Keratinocyte (primary cell): Measurements from ENCODE around the gene GRN. TPM values are rescaled to one million over a fixed set of nuclear protein-coding genes. Genes with fewer than 3 reads are reported as not detected.

ENCODE experiments used
- DNase-seq: peaks from one replicate; pipeline ENCODE4 v3.0.0-alpha.2; 2011; ENCODE audit warnings: low read depth, missing footprints, low spot score
- FAIRE-seq: peaks from 2 replicates; lab custom pipeline; 2011; peaks lifted over from hg19 to GRCh38; lab: Jason Lieb, UNC
- H2AFZ ChIP-seq: 2 replicates; pipeline ENCODE4 v1.6.0; 2012; ENCODE audit warnings: low read length, control low read depth, inconsistent platforms; ENCODE audit not compliant: control insufficient read depth
- H3K27ac ChIP-seq: 2 replicates; pipeline ENCODE4 v1.5.1; 2011; ENCODE audit warnings: low read length; ENCODE audit not compliant: control insufficient read depth, insufficient read depth
- H3K27me3 ChIP-seq: 3 replicates; pipeline ENCODE4 v1.6.0; 2011; ENCODE audit warnings: low read length; ENCODE audit not compliant: control insufficient read depth, insufficient read depth; ENCODE audit errors: extremely low read depth
- H3K36me3 ChIP-seq, 2 experiments: 2 replicates in 1 of 2; 3 replicates in 1 of 2; pipeline ENCODE4 v1.5.1; 2011; ENCODE audit warnings: low read length in 2 of 2, mild to moderate bottlenecking in 1 of 2; ENCODE audit not compliant: control insufficient read depth in 2 of 2, insufficient read depth in 2 of 2; ENCODE audit errors: extremely low read depth in 1 of 2
- H3K4me1 ChIP-seq: 3 replicates; pipeline ENCODE4 v1.5.1; 2011; ENCODE audit warnings: low read length; ENCODE audit not compliant: control insufficient read depth, insufficient read depth; ENCODE audit errors: extremely low read depth
- H3K4me2 ChIP-seq: 3 replicates; pipeline ENCODE4 v1.6.0; 2011; ENCODE audit warnings: low read depth, low read length; ENCODE audit not compliant: control insufficient read depth, insufficient read depth; ENCODE audit errors: extremely low read depth
- H3K4me3 ChIP-seq, 3 experiments: fragments of 200-600 bp in 1 of 3; sonication (generic) in 1 of 3; 2 replicates in 2 of 3; 3 replicates in 1 of 3; pipeline ENCODE4 v1.5.1; 2011 to 2016; ENCODE audit warnings: low read length in 3 of 3, mild to moderate bottlenecking in 3 of 3, control low read depth in 2 of 3, inconsistent platforms in 1 of 3, low read depth in 1 of 3, mixed read lengths in 1 of 3, mixed run types in 1 of 3, moderate library complexity in 1 of 3; ENCODE audit not compliant: control insufficient read depth in 2 of 3, insufficient read depth in 2 of 3; ENCODE audit errors: extremely low read depth in 1 of 3
- H3K79me2 ChIP-seq: 2 replicates; pipeline ENCODE4 v1.6.0; 2012; ENCODE audit warnings: low read length; ENCODE audit not compliant: control insufficient read depth, insufficient read depth
- H3K9ac ChIP-seq: 3 replicates; pipeline ENCODE4 v1.6.0; 2011; ENCODE audit warnings: low read length; ENCODE audit not compliant: control insufficient read depth, insufficient read depth; ENCODE audit errors: extremely low read depth
- H3K9me1 ChIP-seq: 3 replicates; pipeline ENCODE4 v1.6.0; 2011; ENCODE audit warnings: low read length; ENCODE audit not compliant: control insufficient read depth, insufficient read depth; ENCODE audit errors: extremely low read depth
- H3K9me3 ChIP-seq: 2 replicates; pipeline ENCODE4 v1.5.1; 2012; ENCODE audit warnings: low read depth, low read length; ENCODE audit not compliant: control insufficient read depth
- H4K20me1 ChIP-seq: 3 replicates; pipeline ENCODE4 v1.6.0; 2011; ENCODE audit warnings: low read length; ENCODE audit not compliant: control insufficient read depth, insufficient read depth; ENCODE audit errors: extremely low read depth
- EZH2 ChIP-seq: IDR thresholded peaks from one replicate; pipeline ENCODE4 v1.6.1; 2012; ENCODE audit warnings: inconsistent platforms, mild to moderate bottlenecking, low read length, moderate library complexity
- dilution Hi-C: fragments of 300-500 bp; cut with MboI; formaldehyde crosslinking; loops from one replicate; pipeline ENCODE4 v1.7.0; 2020; ENCODE audit warnings: low sequenced_read_pairs; ENCODE audit not compliant: extremely low pct_ligation_motif_present
- polyA plus RNA-seq, 5 experiments: library from polyadenylated mRNA; depleted of rRNA in 3 of 5; stranded (reverse) in 3 of 5; stranded (forward) in 1 of 5; unstranded in 1 of 5; fragments of >200 nt; gene quantifications; 1 replicate in 1 of 5; 2 replicates in 3 of 5; 3 replicates in 1 of 5; pipeline versions ENCODE4 v1.2.1 to v1.2.3, GENCODE V29; 2011 to 2012; ENCODE audit warnings: missing spikeins in 2 of 5, low read depth in 1 of 5, low replicate concordance in 1 of 5
- TF ChIP-seq, protein P1 (sequence below), 3 experiments: IDR thresholded peaks in 1 of 3; conservative IDR thresholded peaks in 1 of 3; optimal IDR thresholded peaks in 1 of 3; 2 replicates in 2 of 3; 3 replicates in 1 of 3; pipeline versions ENCODE3 to v1.5.1; 2011; ENCODE audit warnings: low read length in 3 of 3, mild to moderate bottlenecking in 3 of 3, moderate library complexity in 2 of 3, control low read depth in 1 of 3, inconsistent platforms in 1 of 3; ENCODE audit not compliant: insufficient read depth in 2 of 3; ENCODE audit errors: extremely low read depth in 1 of 3

Gene GRN
- polyA plus RNA-seq, 1 donor (not counting 4 experiments of a cell fraction or from before 2014, with no cell fraction given), result 179 TPM

DNA sequence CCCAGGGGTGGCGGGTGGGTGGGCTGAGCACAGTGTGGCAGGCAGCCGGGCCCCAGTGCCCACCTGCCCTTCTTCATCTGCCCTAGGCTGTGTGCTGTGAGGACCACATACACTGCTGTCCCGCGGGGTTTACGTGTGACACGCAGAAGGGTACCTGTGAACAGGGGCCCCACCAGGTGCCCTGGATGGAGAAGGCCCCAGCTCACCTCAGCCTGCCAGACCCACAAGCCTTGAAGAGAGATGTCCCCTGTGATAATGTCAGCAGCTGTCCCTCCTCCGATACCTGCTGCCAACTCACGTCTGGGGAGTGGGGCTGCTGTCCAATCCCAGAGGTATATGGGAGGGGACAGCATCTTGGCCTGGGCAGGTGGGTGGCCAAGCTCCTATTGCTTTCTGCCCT is 6.4 kb downstream of the GRN start:
- no peak for TF ChIP-seq EZH2
- TF ChIP-seq, protein P1, sequence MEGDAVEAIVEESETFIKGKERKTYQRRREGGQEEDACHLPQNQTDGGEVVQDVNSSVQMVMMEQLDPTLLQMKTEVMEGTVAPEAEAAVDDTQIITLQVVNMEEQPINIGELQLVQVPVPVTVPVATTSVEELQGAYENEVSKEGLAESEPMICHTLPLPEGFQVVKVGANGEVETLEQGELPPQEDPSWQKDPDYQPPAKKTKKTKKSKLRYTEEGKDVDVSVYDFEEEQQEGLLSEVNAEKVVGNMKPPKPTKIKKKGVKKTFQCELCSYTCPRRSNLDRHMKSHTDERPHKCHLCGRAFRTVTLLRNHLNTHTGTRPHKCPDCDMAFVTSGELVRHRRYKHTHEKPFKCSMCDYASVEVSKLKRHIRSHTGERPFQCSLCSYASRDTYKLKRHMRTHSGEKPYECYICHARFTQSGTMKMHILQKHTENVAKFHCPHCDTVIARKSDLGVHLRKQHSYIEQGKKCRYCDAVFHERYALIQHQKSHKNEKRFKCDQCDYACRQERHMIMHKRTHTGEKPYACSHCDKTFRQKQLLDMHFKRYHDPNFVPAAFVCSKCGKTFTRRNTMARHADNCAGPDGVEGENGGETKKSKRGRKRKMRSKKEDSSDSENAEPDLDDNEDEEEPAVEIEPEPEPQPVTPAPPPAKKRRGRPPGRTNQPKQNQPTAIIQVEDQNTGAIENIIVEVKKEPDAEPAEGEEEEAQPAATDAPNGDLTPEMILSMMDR (optimal IDR thresholded peaks at IDR 0.05 in 1 of 3, IDR thresholded peaks at IDR 0.05 in 1 of 3, conservative IDR thresholded peaks at IDR 0.05 in 1 of 3; ENCODE audit: extremely low read depth in 1 of 3, insufficient read depth in 2 of 3, low read length in 3 of 3), result no peak
- Histone ChIP-seq H2AFZ (no peak overlapping the region), H3K4me1 (peaks cover 20% of the 10 kb centered on the region), H3K4me2 (no peak overlapping the region), H3K9ac (no peak overlapping the region), H3K4me3 (no peak overlapping the region), H3K27ac (no peak overlapping the region), H3K9me3 (no peaks in the 10 kb centered on the region), H3K27me3 (peaks cover 8% of the 10 kb centered on the region), H3K79me2 (peaks cover 4% of the 10 kb centered on the region), H3K9me1 (no peaks in the 10 kb centered on the region), H4K20me1 (no peaks in the 10 kb centered on the region), H3K36me3 (peaks cover 25 to 33% of the 10 kb centered on the region in 2 experiments)
- FAIRE-seq (no peak), DNase-seq (no peak)
- dilution Hi-C loops, result no loop called here

DNA sequence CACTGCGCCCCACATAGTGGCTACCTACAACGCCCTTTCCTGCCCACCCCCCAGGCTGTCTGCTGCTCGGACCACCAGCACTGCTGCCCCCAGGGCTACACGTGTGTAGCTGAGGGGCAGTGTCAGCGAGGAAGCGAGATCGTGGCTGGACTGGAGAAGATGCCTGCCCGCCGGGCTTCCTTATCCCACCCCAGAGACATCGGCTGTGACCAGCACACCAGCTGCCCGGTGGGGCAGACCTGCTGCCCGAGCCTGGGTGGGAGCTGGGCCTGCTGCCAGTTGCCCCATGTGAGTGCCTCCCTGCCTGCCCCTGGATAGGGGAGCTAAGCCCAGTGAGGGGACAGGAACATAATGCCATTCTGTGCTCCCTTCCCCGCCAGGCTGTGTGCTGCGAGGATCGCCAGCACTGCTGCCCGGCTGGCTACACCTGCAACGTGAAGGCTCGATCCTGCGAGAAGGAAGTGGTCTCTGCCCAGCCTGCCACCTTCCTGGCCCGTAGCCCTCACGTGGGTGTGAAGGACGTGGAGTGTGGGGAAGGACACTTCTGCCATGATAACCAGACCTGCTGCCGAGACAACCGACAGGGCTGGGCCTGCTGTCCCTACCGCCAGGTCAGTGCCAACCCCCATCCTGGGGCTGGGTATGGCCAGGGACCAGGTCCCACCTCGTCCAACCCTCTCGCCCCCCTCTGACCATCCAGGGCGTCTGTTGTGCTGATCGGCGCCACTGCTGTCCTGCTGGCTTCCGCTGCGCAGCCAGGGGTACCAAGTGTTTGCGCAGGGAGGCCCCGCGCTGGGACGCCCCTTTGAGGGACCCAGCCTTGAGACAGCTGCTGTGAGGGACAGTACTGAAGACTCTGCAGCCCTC is 7.1 kb downstream of the GRN start:
- Histone ChIP-seq H4K20me1 (no peaks in the 10 kb centered on the region), H3K27ac (no peak overlapping the region), H3K9me1 (no peaks in the 10 kb centered on the region), H3K36me3 (peaks cover 25 to 33% of the 10 kb centered on the region in 2 experiments), H3K9me3 (no peaks in the 10 kb centered on the region), H3K9ac (no peak overlapping the region), H3K4me1 (peaks cover 18% of the 10 kb centered on the region), H3K27me3 (peaks cover 8% of the 10 kb centered on the region), H3K79me2 (no peaks in the 10 kb centered on the region), H3K4me3 (no peak overlapping the region), H3K4me2 (no peak overlapping the region), H2AFZ (no peak overlapping the region)
- no peak for DNase-seq
- dilution Hi-C loops, result no loop called here
- no peak for TF ChIP-seq EZH2
- TF ChIP-seq, protein P1 (optimal IDR thresholded peaks at IDR 0.05 in 1 of 3, IDR thresholded peaks at IDR 0.05 in 1 of 3, conservative IDR thresholded peaks at IDR 0.05 in 1 of 3; ENCODE audit: extremely low read depth in 1 of 3, insufficient read depth in 2 of 3, low read length in 3 of 3), result no peak
- no peak for FAIRE-seq
